Endothelial cell of umbilical vein (primary cell): ENCODE data around the gene PSMA6. TPM values are rescaled to one million over a fixed set of nuclear protein-coding genes. Genes with fewer than 3 reads are reported as not detected.

Experiments used
- BruUV-seq: library from RNA; stranded (reverse); fragments of 400-500 nt; replicated peaks from 2 replicates; lab custom pipeline; 2021; lab: Mats Ljungman, UMichigan
- CTCF ChIA-PET: fragments of 300-600, 350-600 bp; sonication (Branson Sonifier 250); formaldehyde crosslinking; loops from one replicate; lab custom pipeline; 2021; ENCODE audit warnings: antibody characterized with exemption, inconsistent platforms; lab: Charles Lee
- POLR2A ChIA-PET: fragments of 300-600, 350-600 bp; sonication (Branson Sonifier 250); formaldehyde crosslinking; loops from one replicate; lab custom pipeline; 2021; ENCODE audit warnings: antibody characterized with exemption, inconsistent platforms; lab: Charles Lee
- DNase-seq: peaks from one replicate; pipeline ENCODE4 v3.0.0-alpha.2; 2011; ENCODE audit warnings: low read depth, low spot score
- FAIRE-seq: peaks from 2 replicates; lab custom pipeline; 2011; peaks lifted over from hg19 to GRCh38; lab: Jason Lieb, UNC
- H2AFZ ChIP-seq: 2 replicates; pipeline ENCODE4 v1.6.0; 2012; ENCODE audit warnings: low read depth, low read length, control low read depth, inconsistent platforms
- H3K27ac ChIP-seq: 2 replicates; pipeline ENCODE4 v1.5.1; 2011; ENCODE audit warnings: low read depth, mild to moderate bottlenecking, control low read depth, low read length, moderate library complexity; ENCODE audit not compliant: insufficient read depth
- H3K27me3 ChIP-seq, 2 experiments: 2 replicates each; pipeline versions ENCODE4 v1.6.0 to v1.6.1; 2011; ENCODE audit warnings: low read length in 2 of 2, mixed read lengths in 1 of 2; ENCODE audit not compliant: control insufficient read depth in 2 of 2, insufficient read depth in 2 of 2
- H3K36me3 ChIP-seq, 2 experiments: 2 replicates in 1 of 2; 3 replicates in 1 of 2; pipeline ENCODE4 v1.5.1; 2011; ENCODE audit warnings: low read length in 2 of 2, mild to moderate bottlenecking in 1 of 2, moderate library complexity in 1 of 2; ENCODE audit not compliant: control insufficient read depth in 2 of 2, insufficient read depth in 2 of 2; ENCODE audit errors: extremely low read depth in 1 of 2
- H3K4me1 ChIP-seq: 3 replicates; pipeline ENCODE4 v1.5.1; 2011; ENCODE audit warnings: mild to moderate bottlenecking, low read length; ENCODE audit not compliant: control insufficient read depth, insufficient read depth; ENCODE audit errors: extremely low read depth
- H3K4me2 ChIP-seq: 2 replicates; pipeline ENCODE4 v1.6.1; 2011; ENCODE audit warnings: low read length, control low read depth, mixed read lengths; ENCODE audit not compliant: insufficient read depth
- H3K4me3 ChIP-seq, 3 experiments: fragments of 200-600 bp in 1 of 3; sonication (generic), shearing (Covaris generic) in 1 of 3; replicated peaks in 1 of 3; 2 replicates each; pipeline ENCODE4 v1.5.1; 2011 to 2016; ENCODE audit warnings: control low read depth in 3 of 3, low read length in 3 of 3, mild to moderate bottlenecking in 2 of 3, inconsistent platforms in 1 of 3, low read depth in 1 of 3, moderate library complexity in 1 of 3; ENCODE audit not compliant: insufficient read depth in 1 of 3
- H3K79me2 ChIP-seq: 2 replicates; pipeline ENCODE4 v1.6.0; 2012; ENCODE audit warnings: low read length, inconsistent platforms; ENCODE audit not compliant: control insufficient read depth, insufficient read depth
- H3K9ac ChIP-seq: replicated peaks from 2 replicates; pipeline ENCODE3; 2011; ENCODE audit warnings: low read length, control low read depth; ENCODE audit not compliant: insufficient read depth; ENCODE audit errors: extremely low read depth
- H3K9me1 ChIP-seq: replicated peaks from 3 replicates; pipeline ENCODE4 v1.6.0; 2011; ENCODE audit warnings: mild to moderate bottlenecking, low read length; ENCODE audit not compliant: control insufficient read depth, insufficient read depth; ENCODE audit errors: extremely low read depth
- H3K9me3 ChIP-seq: replicated peaks from 2 replicates; pipeline ENCODE4 v1.5.1; 2012; ENCODE audit warnings: low read length, inconsistent platforms; ENCODE audit not compliant: control insufficient read depth, insufficient read depth
- H4K20me1 ChIP-seq: replicated peaks from 2 replicates; pipeline ENCODE3; 2011; ENCODE audit warnings: mild to moderate bottlenecking, low read length; ENCODE audit not compliant: control insufficient read depth, insufficient read depth; ENCODE audit errors: extremely low read depth
- EZH2 ChIP-seq: IDR thresholded peaks from 2 replicates; pipeline ENCODE4 v1.6.1; 2012; ENCODE audit warnings: borderline replicate concordance, low read depth, mild to moderate bottlenecking, moderate library complexity, low read length, inconsistent platforms; ENCODE audit not compliant: severe bottlenecking
- FOS ChIP-seq: IDR thresholded peaks from 2 replicates; pipeline ENCODE4 v1.6.1; 2011; ENCODE audit warnings: mild to moderate bottlenecking, low read length, moderate library complexity, borderline replicate concordance; ENCODE audit not compliant: insufficient read depth
- GATA2 ChIP-seq: IDR thresholded peaks from 2 replicates; pipeline ENCODE4 v1.7.0; 2011; ENCODE audit warnings: low read depth, mild to moderate bottlenecking, moderate library complexity, mixed read lengths, low read length; ENCODE audit not compliant: insufficient read length, insufficient read depth
- MYC ChIP-seq: IDR thresholded peaks from one replicate; pipeline ENCODE4 v1.6.1; 2011; ENCODE audit warnings: mild to moderate bottlenecking, low read depth, low read length
- POLR2A ChIP-seq: IDR thresholded peaks from 2 replicates; pipeline ENCODE4 v1.6.1; 2012; ENCODE audit warnings: low read depth, mild to moderate bottlenecking, control low read depth, low read length
- POLR2AphosphoS5 ChIP-seq: IDR thresholded peaks from 2 replicates; pipeline ENCODE4 v1.6.1; 2012; ENCODE audit warnings: low read depth, mild to moderate bottlenecking, control low read depth, low read length, moderate library complexity; ENCODE audit not compliant: insufficient read depth
- dilution Hi-C: fragments of 300-500 bp; cut with MboI; formaldehyde crosslinking; loops from one replicate; pipeline ENCODE4 v1.15.0; 2019; ENCODE audit warnings: low sequenced_read_pairs; ENCODE audit not compliant: extremely low pct_ligation_motif_present
- intact Hi-C: fragments of 100-400 bp; cut with micrococcal nuclease; formaldehyde crosslinking; loops from one replicate; pipeline ENCODE4 v1.10.0; 2022
- polyA plus RNA-seq, 4 experiments: library from polyadenylated mRNA; depleted of rRNA in 3 of 4; stranded (reverse) in 3 of 4; unstranded in 1 of 4; fragments of >200 nt; gene quantifications; 2 replicates each; pipeline versions ENCODE4 v1.2.1 to v1.2.3, GENCODE V29; 2011 to 2012; ENCODE audit warnings: missing spikeins in 1 of 4
- total RNA-seq: library from RNA; stranded (reverse); gene quantifications from 2 replicates; pipeline ENCODE4 v1.2.3, GENCODE V29; 2021
- TF ChIP-seq, protein P1 (sequence below), 2 donors: IDR thresholded peaks; 1 replicate in 1 of 2; 2 replicates in 1 of 2; pipeline ENCODE4 v1.5.1; 2011; ENCODE audit warnings: low read length in 2 of 2, mild to moderate bottlenecking in 2 of 2, moderate library complexity in 2 of 2, control low read depth in 1 of 2, inconsistent platforms in 1 of 2, low read depth in 1 of 2; ENCODE audit not compliant: insufficient read depth in 1 of 2; ENCODE audit errors: extremely low read depth in 1 of 2

PSMA6 gene
- total and polyA plus RNA-seq, 2 donors (not counting 3 experiments of a cell fraction or from before 2014, with no cell fraction given): 170 to 197 TPM

DNA sequence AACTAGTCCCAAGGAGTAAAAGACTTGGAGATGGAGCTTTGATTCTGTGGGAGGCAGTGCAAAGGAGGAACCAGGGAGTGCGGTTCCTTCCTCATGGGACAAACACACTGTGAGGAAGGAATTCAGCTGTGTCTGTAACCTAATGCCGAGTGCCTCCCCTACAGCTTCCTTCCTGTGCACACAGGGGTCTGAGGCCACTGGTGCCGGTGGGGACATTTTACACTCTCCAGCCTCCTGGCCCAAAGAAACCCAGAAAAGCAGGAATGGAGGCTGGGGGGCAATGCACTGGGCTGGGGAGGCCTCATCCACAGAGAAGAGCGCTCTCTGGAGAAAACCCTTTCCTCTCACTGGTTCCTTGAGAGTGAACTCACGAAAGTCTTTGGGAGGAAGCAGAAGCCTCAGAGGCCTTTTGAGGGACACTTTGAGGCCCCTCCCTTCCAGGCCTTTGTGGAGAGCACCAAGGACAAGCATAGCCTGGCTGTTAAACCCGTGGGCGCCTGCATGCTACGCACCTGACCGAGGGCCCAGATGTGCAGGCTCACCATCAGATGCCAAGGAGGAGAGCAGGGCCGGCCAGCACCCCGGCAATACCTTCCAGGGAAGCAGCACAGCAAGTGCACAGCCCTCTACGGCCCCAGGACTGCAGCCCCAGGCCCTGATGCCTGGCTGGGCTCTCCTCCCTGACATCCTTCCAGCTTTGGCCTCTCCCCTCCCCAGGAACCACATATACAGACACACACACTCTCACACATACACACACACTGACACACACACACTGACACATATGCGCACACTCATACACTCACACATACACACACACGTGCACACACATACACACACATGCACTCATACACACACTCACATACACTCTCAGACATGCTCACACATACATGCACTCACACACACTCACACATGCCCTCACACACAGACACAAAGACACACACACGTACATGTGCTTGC lies 60.4 kb downstream of the PSMA6 start:
- H3K4me3 ChIP-seq: no peak overlapping the region
- intact Hi-C loops: no loop called here
- dilution Hi-C loops: no loop called here
- FAIRE-seq (peak; percentile 59), DNase-seq (no peak)
- H3K27ac ChIP-seq: no peak overlapping the region
- no peaks in the 10 kb centered on the region for H3K79me2 ChIP-seq
- H3K9me1 ChIP-seq: no peaks in the 10 kb centered on the region
- TF ChIP-seq MYC (no peak), FOS (no peak), GATA2 (no peak)
- H4K20me1 ChIP-seq: no peaks in the 10 kb centered on the region
- peak overlapping the region; percentile 82 for H2AFZ ChIP-seq
- H3K9me3 ChIP-seq: no peaks in the 10 kb centered on the region
- H3K9ac ChIP-seq: no peak overlapping the region
- ChIA-PET CTCF (interaction anchor here (0.6 to 2.2 kb wide), 4 partner anchors 11 to 13 kb away, joined by 3 to 6 read pairs (median 4); no protein-coding TSS in a partner anchor), POLR2A (no interaction called here)
- H3K36me3 ChIP-seq: no peaks in the 10 kb centered on the region
- BruUV-seq: no TSS peak
- peaks cover 7% of the 10 kb centered on the region for H3K4me1 ChIP-seq
- H3K4me2 ChIP-seq: no peak overlapping the region
- no peaks in the 10 kb centered on the region for H3K27me3 ChIP-seq

DNA sequence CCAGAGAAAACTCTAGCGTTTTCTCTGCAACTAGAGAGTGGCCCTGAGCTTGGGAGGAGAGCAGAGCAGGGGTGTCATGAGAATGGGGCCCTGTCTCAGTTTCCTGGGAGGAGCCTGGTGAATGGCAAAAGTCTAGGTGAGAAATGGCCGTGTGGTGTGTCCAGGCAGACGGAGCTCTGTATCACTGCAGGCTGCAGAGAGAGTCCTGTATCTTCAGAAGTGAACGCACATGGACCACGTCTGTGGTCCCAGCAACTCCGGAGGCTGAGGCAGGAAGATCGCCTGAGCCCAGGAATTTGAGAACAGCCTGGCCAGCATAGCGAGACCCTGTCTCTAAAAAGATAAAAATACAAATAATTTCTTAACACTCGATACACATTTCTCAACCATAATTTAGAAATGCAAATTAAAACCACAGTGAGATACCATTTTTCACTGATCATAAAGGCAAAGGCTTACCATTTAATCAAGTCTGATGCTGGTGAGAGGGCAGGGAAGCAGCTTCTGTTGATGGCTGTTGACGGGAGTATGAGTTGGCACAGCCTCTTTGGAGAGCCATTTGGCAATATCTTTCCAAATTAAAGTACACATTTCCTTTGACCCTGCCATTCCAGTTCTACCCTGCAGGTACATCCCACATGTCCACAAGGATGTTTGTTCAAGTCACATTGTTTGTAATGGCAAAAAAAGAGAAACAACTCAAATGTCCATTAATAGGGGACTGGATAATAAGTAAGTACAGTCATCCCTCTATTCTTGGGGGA lies 61.4 kb downstream of the PSMA6 start:
- Histone ChIP-seq H3K79me2 (no peaks in the 10 kb centered on the region), H4K20me1 (no peaks in the 10 kb centered on the region), H3K4me3 (no peak overlapping the region), H3K36me3 (no peaks in the 10 kb centered on the region), H3K9me1 (no peaks in the 10 kb centered on the region), H3K27me3 (no peaks in the 10 kb centered on the region), H3K4me1 (peaks cover 7% of the 10 kb centered on the region), H2AFZ (no peak overlapping the region), H3K9ac (no peak overlapping the region), H3K27ac (no peak overlapping the region), H3K9me3 (no peaks in the 10 kb centered on the region), H3K4me2 (no peak overlapping the region)
- TF ChIP-seq MYC (no peak), POLR2AphosphoS5 (no peak), POLR2A (no peak), EZH2 (no peak), GATA2 (no peak)
- TF ChIP-seq, protein P1, sequence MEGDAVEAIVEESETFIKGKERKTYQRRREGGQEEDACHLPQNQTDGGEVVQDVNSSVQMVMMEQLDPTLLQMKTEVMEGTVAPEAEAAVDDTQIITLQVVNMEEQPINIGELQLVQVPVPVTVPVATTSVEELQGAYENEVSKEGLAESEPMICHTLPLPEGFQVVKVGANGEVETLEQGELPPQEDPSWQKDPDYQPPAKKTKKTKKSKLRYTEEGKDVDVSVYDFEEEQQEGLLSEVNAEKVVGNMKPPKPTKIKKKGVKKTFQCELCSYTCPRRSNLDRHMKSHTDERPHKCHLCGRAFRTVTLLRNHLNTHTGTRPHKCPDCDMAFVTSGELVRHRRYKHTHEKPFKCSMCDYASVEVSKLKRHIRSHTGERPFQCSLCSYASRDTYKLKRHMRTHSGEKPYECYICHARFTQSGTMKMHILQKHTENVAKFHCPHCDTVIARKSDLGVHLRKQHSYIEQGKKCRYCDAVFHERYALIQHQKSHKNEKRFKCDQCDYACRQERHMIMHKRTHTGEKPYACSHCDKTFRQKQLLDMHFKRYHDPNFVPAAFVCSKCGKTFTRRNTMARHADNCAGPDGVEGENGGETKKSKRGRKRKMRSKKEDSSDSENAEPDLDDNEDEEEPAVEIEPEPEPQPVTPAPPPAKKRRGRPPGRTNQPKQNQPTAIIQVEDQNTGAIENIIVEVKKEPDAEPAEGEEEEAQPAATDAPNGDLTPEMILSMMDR (IDR thresholded peaks at IDR 0.05; ENCODE audit: extremely low read depth in 1 of 2, insufficient read depth in 1 of 2, low read depth in 1 of 2, low read length in 2 of 2): no peak
- POLR2A ChIA-PET: no interaction called here
- CTCF ChIA-PET: interaction anchor here (0.6 to 1.1 kb wide), 2 partner anchors 11 to 12 kb away, joined by 3 to 4 read pairs; no protein-coding TSS in a partner anchor
- FAIRE-seq: no peak
- no peak for DNase-seq
- BruUV-seq: no TSS peak
- intact Hi-C loops (no loop called here), dilution Hi-C loops (no loop called here)
